A549 (cell line): ENCODE measurements around the gene ENTPD5.

Experiments used
- CTCF ChIP-seq: fragments of >200 bp; sonication (Bioruptor Twin); formaldehyde crosslinking; IDR thresholded peaks from 3 replicates; pipeline ENCODE4 v1.5.1; 2016
- FOXS1 ChIP-seq: fragments of 250-450 bp; sonication (Bioruptor Pico); IDR thresholded peaks from 2 replicates; pipeline ENCODE4 v1.5.0; 2020; ENCODE audit warnings: mild to moderate bottlenecking, moderate library complexity
- GATA3 ChIP-seq: IDR thresholded peaks from 2 replicates; pipeline ENCODE4 v1.6.1; 2012; ENCODE audit warnings: borderline replicate concordance
- HDAC2 ChIP-seq: fragments of 200-600 bp; sonication (generic); IDR thresholded peaks from 2 replicates; pipeline ENCODE4 v1.6.1; 2016
- JUN ChIP-seq, 2 experiments: fragments of >200 bp; sonication (Bioruptor Twin); formaldehyde crosslinking; IDR thresholded peaks; 2 replicates in 1 of 2; 3 replicates in 1 of 2; pipeline ENCODE4 v1.6.1; 2016 to 2017
- KDM5A ChIP-seq: fragments of 200-600 bp; sonication (generic); IDR thresholded peaks from 2 replicates; pipeline ENCODE4 v1.6.1; 2016; ENCODE audit warnings: antibody characterized with exemption, mild to moderate bottlenecking
- MYC ChIP-seq: IDR thresholded peaks from 2 replicates; pipeline ENCODE4 v1.6.1; 2012; ENCODE audit warnings: mild to moderate bottlenecking, inconsistent platforms, low read length, improper control_type of control experiment, borderline replicate concordance
- PBX3 ChIP-seq: IDR thresholded peaks from 2 replicates; pipeline ENCODE4 v1.6.1; 2012
- POLR2A ChIP-seq: IDR thresholded peaks from 2 replicates; pipeline ENCODE4 v1.6.1; 2012; ENCODE audit warnings: mild to moderate bottlenecking, low read length
- POLR2AphosphoS2 ChIP-seq: conservative IDR thresholded peaks from 2 replicates; pipeline ENCODE4 v1.6.1; 2012; ENCODE audit warnings: low read length, improper control_type of control experiment, inconsistent platforms

- no peak for TF ChIP-seq HDAC2
- TF ChIP-seq CTCF, result no peak
- no peak for TF ChIP-seq POLR2A
- no peak for TF ChIP-seq MYC
- TF ChIP-seq GATA3, result no peak
- no peak for TF ChIP-seq KDM5A
- no peak for TF ChIP-seq PBX3
- no peak for TF ChIP-seq JUN (IDR thresholded peaks at IDR 0.05)
- no peak for TF ChIP-seq FOXS1 (CRISPR knock-in tag)
- TF ChIP-seq POLR2AphosphoS2, result no peak
Observed at GRCh38 chr14:74018174-74018585, 908 bp downstream of the ENTPD5 start.
